ENCODE data around the gene SPACA6.

The SPACA6 gene

DNA sequence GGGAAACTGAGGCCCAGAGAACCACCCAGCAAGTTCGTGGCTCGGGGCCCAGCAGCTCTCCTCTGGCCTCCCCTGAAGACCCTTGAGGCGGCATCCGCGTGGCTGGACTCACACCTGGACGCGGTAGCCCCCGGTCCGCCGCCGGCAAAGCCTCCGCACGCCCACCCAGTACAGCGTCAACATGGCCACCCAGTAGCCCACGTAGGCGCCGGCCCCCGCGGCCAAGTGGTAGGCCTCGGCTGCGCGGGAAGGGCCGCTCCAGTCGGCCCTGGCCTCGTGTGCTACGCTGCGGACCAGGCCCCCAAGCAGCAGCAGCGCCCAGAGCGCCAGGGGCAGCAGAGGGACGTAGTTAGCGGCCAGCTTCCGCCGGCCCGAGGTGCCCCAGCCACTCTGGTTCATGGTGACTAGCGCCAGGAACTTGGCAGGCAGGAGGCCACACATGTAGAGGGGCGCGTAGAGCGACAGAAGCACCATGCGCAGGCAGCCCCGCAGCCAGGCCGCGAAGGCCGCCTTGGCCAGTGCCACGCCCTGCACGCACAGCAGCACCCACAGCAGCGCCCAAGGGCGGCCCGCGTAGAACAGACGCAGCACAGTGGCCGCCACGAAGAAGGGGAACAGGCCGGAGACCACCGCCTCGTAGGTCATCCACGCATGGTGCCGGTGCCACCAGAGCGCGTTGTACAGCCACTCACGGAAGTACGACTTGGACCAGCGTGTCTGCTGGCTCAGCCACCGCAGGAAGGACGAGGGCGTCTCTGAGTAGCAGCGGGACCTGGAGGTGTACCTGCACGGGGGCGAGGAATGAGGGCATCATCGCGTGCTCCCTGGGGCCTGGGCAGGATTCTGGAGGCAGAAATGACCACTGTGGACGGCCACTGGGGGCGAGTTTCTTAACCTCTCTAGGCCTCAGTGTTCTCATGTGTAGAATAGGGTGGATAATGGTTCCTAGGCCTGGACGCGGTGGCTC lies 20.5 kb downstream of the SPACA6 start:
- TF ChIP-seq, protein P1, sequence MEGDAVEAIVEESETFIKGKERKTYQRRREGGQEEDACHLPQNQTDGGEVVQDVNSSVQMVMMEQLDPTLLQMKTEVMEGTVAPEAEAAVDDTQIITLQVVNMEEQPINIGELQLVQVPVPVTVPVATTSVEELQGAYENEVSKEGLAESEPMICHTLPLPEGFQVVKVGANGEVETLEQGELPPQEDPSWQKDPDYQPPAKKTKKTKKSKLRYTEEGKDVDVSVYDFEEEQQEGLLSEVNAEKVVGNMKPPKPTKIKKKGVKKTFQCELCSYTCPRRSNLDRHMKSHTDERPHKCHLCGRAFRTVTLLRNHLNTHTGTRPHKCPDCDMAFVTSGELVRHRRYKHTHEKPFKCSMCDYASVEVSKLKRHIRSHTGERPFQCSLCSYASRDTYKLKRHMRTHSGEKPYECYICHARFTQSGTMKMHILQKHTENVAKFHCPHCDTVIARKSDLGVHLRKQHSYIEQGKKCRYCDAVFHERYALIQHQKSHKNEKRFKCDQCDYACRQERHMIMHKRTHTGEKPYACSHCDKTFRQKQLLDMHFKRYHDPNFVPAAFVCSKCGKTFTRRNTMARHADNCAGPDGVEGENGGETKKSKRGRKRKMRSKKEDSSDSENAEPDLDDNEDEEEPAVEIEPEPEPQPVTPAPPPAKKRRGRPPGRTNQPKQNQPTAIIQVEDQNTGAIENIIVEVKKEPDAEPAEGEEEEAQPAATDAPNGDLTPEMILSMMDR (IDR thresholded peaks at IDR 0.05; ENCODE audit: insufficient read depth, low read depth, low read length, missing control alignments), result no peak
- no peak for DNase-seq (ENCODE audit: low read depth)

DNA sequence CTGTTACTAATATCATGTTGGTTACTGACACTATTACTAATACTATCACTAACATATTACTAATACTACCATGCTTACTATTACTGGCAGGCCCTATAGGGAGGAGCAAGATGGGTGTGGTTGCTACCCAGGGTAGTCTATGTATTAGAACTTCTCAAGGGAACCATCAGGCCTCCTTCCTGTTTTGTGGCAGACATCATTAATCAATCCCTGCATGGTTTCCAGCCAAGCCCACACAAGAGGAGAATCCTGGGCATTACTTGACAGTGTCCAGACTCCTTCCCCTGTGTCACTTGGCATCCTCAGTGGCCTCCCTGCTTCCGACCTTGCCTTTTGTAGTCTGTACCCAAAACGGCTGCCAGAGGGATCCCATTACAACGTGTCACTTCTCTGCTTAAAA lies 21.7 kb downstream of the SPACA6 start:
- peak; percentile 38 for DNase-seq (ENCODE audit: low read depth)
- H3K4me3 ChIP-seq (ENCODE audit: low read length), result no peak overlapping the region
- TF ChIP-seq, protein P1 (IDR thresholded peaks at IDR 0.05; ENCODE audit: insufficient read depth, low read depth, low read length, missing control alignments), result no peak

More for the DNA sequence above, 20.5 kb downstream of the SPACA6 start:
- no peak overlapping the region for H3K4me3 ChIP-seq (ENCODE audit: low read length)

DNA sequence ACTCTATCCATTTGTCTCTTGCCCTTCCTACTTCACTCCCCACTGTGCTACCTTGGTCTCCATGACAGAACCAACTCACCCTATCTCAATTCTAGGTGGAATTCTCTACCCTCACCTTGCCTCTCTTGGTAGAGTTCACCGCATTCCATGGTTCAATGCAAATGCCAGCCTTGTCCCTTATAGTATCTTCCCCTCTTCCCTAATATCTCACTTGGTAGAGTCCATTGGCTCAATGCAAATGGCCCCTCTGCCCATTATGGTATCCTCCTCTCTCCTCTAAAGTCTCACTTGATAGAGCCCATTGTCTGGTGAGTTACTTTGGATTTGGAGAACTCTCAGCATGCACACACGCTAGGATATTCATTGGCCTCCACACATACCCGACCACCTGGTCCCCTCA lies 22.7 kb downstream of the SPACA6 start:
- TF ChIP-seq, protein P1 (IDR thresholded peaks at IDR 0.05; ENCODE audit: insufficient read depth, low read depth, low read length, missing control alignments), result no peak
- no peak overlapping the region for H3K4me3 ChIP-seq (ENCODE audit: low read length)
- no peak for DNase-seq (ENCODE audit: low read depth)

DNA sequence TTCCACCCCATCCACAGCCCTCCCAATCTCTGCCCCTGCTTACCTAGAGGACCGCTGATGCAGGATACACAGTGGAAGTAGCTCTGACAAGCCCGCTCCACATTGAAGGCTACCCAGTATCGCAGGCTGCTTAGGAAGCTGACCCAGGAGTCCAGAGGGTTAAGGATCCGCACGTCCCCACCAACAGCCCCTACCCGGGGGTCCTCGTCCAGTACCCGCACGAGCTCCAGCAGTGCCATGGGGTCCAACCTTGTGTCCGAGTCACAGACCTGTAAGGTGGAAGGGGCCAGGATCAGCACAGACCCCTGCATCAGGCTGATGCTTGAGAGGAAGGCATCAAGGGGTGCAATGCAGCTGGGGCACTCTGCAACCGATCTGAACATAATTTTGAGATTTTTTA lies 23.8 kb downstream of the SPACA6 start:
- H3K4me3 ChIP-seq (ENCODE audit: low read length), result no peak overlapping the region
- DNase-seq (ENCODE audit: low read depth), result no peak
- TF ChIP-seq, protein P1 (IDR thresholded peaks at IDR 0.05; ENCODE audit: insufficient read depth, low read depth, low read length, missing control alignments), result no peak

DNA sequence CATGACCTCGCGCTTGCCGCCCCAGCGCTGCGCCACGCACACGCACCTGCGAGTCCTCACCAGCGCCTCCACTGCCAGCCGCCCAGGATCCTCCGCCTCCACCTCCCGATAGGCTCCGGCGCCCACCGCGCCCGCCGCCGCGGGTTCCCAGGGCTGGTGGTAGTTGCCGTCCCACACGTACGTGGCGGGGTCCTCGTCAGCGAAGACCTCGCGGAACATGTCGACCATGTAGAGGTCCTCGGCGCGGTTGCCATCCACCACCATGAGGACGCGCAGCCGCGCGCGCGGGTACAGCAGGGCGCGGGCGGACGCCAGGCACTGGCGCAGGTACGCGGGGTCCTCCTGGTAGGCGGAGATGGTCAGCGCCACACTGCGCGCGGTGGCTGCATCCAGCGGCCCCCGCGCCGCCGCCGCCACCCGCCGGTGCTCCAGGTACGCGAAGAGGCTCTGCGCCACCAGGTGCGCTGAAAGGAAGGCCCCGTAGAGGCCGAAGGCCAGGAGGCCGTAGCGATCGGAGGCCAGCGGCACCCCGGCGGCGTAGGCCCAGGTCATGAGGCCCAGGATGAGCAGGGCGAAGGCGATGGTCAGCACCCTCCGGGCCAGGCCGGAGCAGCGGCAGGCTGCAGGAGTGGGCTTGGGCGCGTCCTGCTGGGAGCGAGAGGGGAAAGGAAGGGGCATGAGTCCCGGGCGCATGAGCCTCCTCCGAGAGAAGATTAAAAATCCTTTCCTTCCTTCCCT lies 26.3 kb downstream of the SPACA6 start:
- peak overlapping the region; percentile 4 for H3K4me3 ChIP-seq (ENCODE audit: low read length)
- DNase-seq (ENCODE audit: low read depth), result no peak

DNA sequence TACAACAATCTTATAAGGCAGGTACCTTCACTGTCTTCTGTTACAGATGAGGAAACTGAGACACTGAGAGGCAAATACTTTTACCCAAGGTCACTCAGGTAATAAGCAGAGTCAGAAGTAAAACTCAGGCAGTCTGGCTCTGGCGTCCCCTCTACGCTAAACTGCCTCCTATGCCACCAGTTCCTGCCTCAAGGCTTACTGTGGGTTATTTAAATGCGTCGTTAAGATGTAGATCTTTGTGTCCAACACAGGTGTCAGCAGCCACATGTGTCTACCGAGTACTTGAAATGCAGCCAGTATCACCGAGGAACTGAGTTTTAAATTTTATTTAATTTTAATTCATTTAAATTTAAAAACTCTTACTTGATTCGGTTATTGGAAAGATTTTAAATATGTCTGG lies 28.8 kb downstream of the SPACA6 start:
- H3K4me3 ChIP-seq (ENCODE audit: low read length), result no peak overlapping the region
- DNase-seq (ENCODE audit: low read depth), result no peak
- TF ChIP-seq, protein P1 (IDR thresholded peaks at IDR 0.05; ENCODE audit: insufficient read depth, low read depth, low read length, missing control alignments), result no peak

More for the DNA sequence above, 26.3 kb downstream of the SPACA6 start:
- TF ChIP-seq, protein P1 (IDR thresholded peaks at IDR 0.05; ENCODE audit: insufficient read depth, low read depth, low read length, missing control alignments), result no peak
